CD4-positive, alpha-beta memory T cell (primary cell): ENCODE results near the gene APLF. TPM values are rescaled to one million over a fixed set of nuclear protein-coding genes. Genes with fewer than 3 reads are reported as not detected.
"Not testable (repeated sequence)": the region's sequence is repeated elsewhere in the genome, so short reads cannot be mapped to it uniquely, and the experiment has no call there.

Source experiments
- CTCF ChIA-PET: fragments of 350-600 bp; sonication (Branson Sonifier 250); formaldehyde crosslinking; loops from one replicate; lab custom pipeline; 2021; ENCODE audit warnings: inconsistent platforms; ENCODE audit not compliant: partially characterized antibody; lab: Charles Lee
- POLR2A ChIA-PET: fragments of 350-600 bp; sonication (Branson Sonifier 250); formaldehyde crosslinking; loops from one replicate; lab custom pipeline; 2021; ENCODE audit not compliant: partially characterized antibody; lab: Charles Lee
- DNase-seq, 5 donors: peaks; one replicate each; pipeline versions ENCODE4 v3.0.0 to v3.0.0-alpha.2; 2020 to 2022; ENCODE audit warnings: mixed read lengths in 1 of 5
- H3K27ac ChIP-seq: one replicate; pipeline ENCODE4 v1.7.0; 2013; ENCODE audit warnings: low read depth, low read length
- H3K27me3 ChIP-seq: 2 replicates; pipeline ENCODE4 v1.7.0; 2013; ENCODE audit warnings: mild to moderate bottlenecking, low read length, moderate library complexity; ENCODE audit not compliant: insufficient read depth
- H3K36me3 ChIP-seq: 2 replicates; pipeline ENCODE4 v1.7.0; 2013; ENCODE audit warnings: mild to moderate bottlenecking, low read length, moderate library complexity; ENCODE audit not compliant: insufficient read depth
- H3K4me1 ChIP-seq: 2 replicates; pipeline ENCODE4 v1.7.0; 2013; ENCODE audit warnings: mild to moderate bottlenecking, low read length, moderate library complexity; ENCODE audit not compliant: insufficient read depth
- H3K4me3 ChIP-seq, 2 donors: one replicate each; pipeline ENCODE4 v1.7.0; 2013; ENCODE audit warnings: low read length in 2 of 2, mild to moderate bottlenecking in 1 of 2
- H3K9me3 ChIP-seq, 2 donors: one replicate each; pipeline ENCODE4 v1.7.0; 2013; ENCODE audit warnings: low read length in 2 of 2, control low read depth in 1 of 2; ENCODE audit not compliant: control insufficient read depth in 1 of 2
- H3K27ac Mint-ChIP-seq, 7 donors: one replicate each; pipeline ENCODE4 v1.8.0; 2020 to 2021; ENCODE audit warnings: mixed read lengths in 7 of 7, mild to moderate bottlenecking in 6 of 7, inconsistent platforms in 3 of 7, moderate library complexity in 3 of 7
- H3K27me3 Mint-ChIP-seq, 2 donors: one replicate each; pipeline ENCODE4 v1.8.0; 2020 to 2021; ENCODE audit warnings: mixed read lengths in 2 of 2
- H3K36me3 Mint-ChIP-seq, 2 donors: one replicate each; pipeline ENCODE4 v1.8.0; 2020 to 2021; ENCODE audit warnings: mixed read lengths in 2 of 2, inconsistent platforms in 1 of 2, mild to moderate bottlenecking in 1 of 2
- H3K4me1 Mint-ChIP-seq, 4 donors: one replicate each; pipeline ENCODE4 v1.8.0; 2020 to 2021; ENCODE audit warnings: mixed read lengths in 4 of 4, mild to moderate bottlenecking in 1 of 4
- H3K4me3 Mint-ChIP-seq, 8 donors: one replicate each; pipeline ENCODE4 v1.8.0; 2020 to 2021; ENCODE audit warnings: mixed read lengths in 8 of 8, mild to moderate bottlenecking in 7 of 8, moderate library complexity in 6 of 8, inconsistent platforms in 3 of 8
- H3K9me3 Mint-ChIP-seq, 8 donors: one replicate each; pipeline ENCODE4 v1.8.0; 2020 to 2021; ENCODE audit warnings: mixed read lengths in 8 of 8, mild to moderate bottlenecking in 5 of 8, inconsistent platforms in 3 of 8, moderate library complexity in 1 of 8
- intact Hi-C: fragments of 100-400 bp; cut with micrococcal nuclease; formaldehyde crosslinking; loops from one replicate; pipeline ENCODE4 v1.15.1; 2023
- polyA plus RNA-seq, 2 donors: library from polyadenylated mRNA; unstranded; fragments of 300-500 nt; fragmentation: Illumina TruSeq; gene quantifications; one replicate each; pipeline ENCODE4 v1.2.3, GENCODE V29; 2021
- total RNA-seq, 2 experiments: library from RNA; stranded (reverse); gene quantifications; one replicate each; pipeline ENCODE4 v1.2.3, GENCODE V29; 2021

APLF gene
- total and polyA plus RNA-seq, 4 experiments from 2014 or later: 2.9 to 9.5 (median 5.7) TPM

DNA sequence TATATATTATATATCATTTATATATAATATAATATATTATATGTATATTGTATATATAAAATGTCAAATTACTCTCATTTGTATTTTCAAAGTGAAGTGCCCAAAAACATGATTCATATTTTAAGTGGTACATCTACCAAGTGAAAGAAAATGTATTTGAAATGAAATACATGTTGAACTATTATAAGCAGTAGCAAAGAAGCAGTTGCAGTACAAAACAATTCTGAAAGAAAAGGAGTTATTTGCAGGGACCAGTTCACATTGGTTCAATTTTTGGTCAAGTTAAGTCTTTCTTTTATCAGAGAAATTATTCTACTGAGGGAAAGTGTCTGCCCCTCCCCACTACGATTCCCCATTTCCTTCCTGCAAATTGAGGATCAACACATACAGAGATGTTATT is 51.9 kb downstream of the APLF start:
- Mint-ChIP-seq H3K36me3 (peaks cover 0 to 10% of the 10 kb centered on the region in 2 donors), H3K27ac (peak overlapping the region in 1 of 7 donors; percentile 53), H3K4me1 (peaks cover 0 to 1% (median under 1%) of the 10 kb centered on the region in 4 donors), H3K9me3 (peaks cover 0 to 4% (median 2%) of the 10 kb centered on the region in 8 donors), H3K27me3 (no peaks in the 10 kb centered on the region), H3K4me3 (no peak overlapping the region)
- intact Hi-C loops: loop anchor here (5.0 kb wide), 1 partner anchor 52 kb away; the partner anchor contains the start of genes APLF and FBXO48
- Histone ChIP-seq H3K9me3 (peaks cover 0 to under 1% of the 10 kb centered on the region in 2 donors), H3K4me3 (no peak overlapping the region), H3K27me3 (no peaks in the 10 kb centered on the region), H3K27ac (no peak overlapping the region), H3K4me1 (no peaks in the 10 kb centered on the region), H3K36me3 (no peaks in the 10 kb centered on the region)
- ChIA-PET POLR2A (no interaction called here), CTCF (no interaction called here)
- no peak for DNase-seq

GRCh38 chr2:68521037-68521436 is 53.7 kb downstream of the APLF start:
- ChIA-PET CTCF (no interaction called here), POLR2A (no interaction called here)
- intact Hi-C loops: no loop called here
- no peaks in the 10 kb centered on the region for H3K27me3 ChIP-seq
- no peak overlapping the region for H3K4me3 Mint-ChIP-seq
- H3K4me1 ChIP-seq: no peaks in the 10 kb centered on the region
- H3K36me3 ChIP-seq: no peaks in the 10 kb centered on the region
- no peak overlapping the region for H3K27ac ChIP-seq
- no peak overlapping the region for H3K27ac Mint-ChIP-seq
- DNase-seq: no peak
- H3K27me3 Mint-ChIP-seq: no peaks in the 10 kb centered on the region
- peaks cover 2 to 11% of the 10 kb centered on the region in 2 donors for H3K36me3 Mint-ChIP-seq
- no peaks in the 10 kb centered on the region for H3K4me1 Mint-ChIP-seq
- H3K9me3 ChIP-seq: no peaks in the 10 kb centered on the region
- H3K4me3 ChIP-seq: no peak overlapping the region
- H3K9me3 Mint-ChIP-seq: no peaks in the 10 kb centered on the region

GRCh38 chr2:68526943-68527342 is 59.6 kb downstream of the APLF start:
- H3K4me3 Mint-ChIP-seq, POLR2A ChIA-PET, H3K9me3 ChIP-seq, H3K27ac ChIP-seq, H3K27ac Mint-ChIP-seq, H3K27me3 ChIP-seq, H3K27me3 Mint-ChIP-seq, H3K4me3 ChIP-seq, H3K36me3 ChIP-seq, H3K4me1 Mint-ChIP-seq, H3K4me1 ChIP-seq, H3K9me3 Mint-ChIP-seq, intact Hi-C loops, CTCF ChIA-PET: not testable (repeated sequence)
- DNase-seq: peak in 1 of 5 donors; percentile 15
- H3K36me3 Mint-ChIP-seq: peaks cover 6 to 22% of the 10 kb centered on the region in 2 donors

GRCh38 chr2:68527343-68528081 is 60.1 kb downstream of the APLF start:
- intact Hi-C loops, H3K27me3 Mint-ChIP-seq, H3K4me3 Mint-ChIP-seq, H3K36me3 ChIP-seq, H3K27me3 ChIP-seq, H3K27ac Mint-ChIP-seq, H3K4me1 ChIP-seq, H3K4me1 Mint-ChIP-seq, CTCF ChIA-PET, H3K9me3 ChIP-seq, H3K27ac ChIP-seq, POLR2A ChIA-PET, H3K9me3 Mint-ChIP-seq, H3K4me3 ChIP-seq: not testable (repeated sequence)
- peak in 1 of 5 donors; percentile 24 for DNase-seq
- H3K36me3 Mint-ChIP-seq: peaks cover 6 to 22% of the 10 kb centered on the region in 2 donors

DNA sequence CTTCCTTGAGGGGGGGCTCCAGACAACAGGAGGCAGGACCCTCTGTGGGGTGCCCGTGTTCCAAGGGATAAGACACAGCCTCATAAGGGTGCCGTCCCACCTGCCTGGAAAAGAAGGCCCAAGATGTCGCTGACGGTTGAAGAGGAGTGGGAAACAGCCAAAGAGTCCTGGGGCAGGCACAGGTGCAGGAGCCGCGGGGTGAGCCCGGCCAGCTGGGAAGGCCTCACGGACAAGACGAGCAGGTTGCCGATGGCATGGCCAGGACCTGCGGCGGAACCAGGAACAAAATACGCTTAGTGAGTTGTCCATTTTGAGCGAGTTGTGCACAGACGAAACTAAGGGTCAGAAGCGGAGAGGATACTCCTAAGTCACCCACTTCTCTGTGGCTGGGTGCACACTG is 61.8 kb downstream of the APLF start:
- H3K27me3 ChIP-seq, DNase-seq, H3K9me3 Mint-ChIP-seq, H3K4me3 ChIP-seq, POLR2A ChIA-PET, H3K27ac ChIP-seq, H3K4me1 Mint-ChIP-seq, H3K9me3 ChIP-seq, H3K36me3 ChIP-seq, H3K27ac Mint-ChIP-seq, H3K4me1 ChIP-seq, CTCF ChIA-PET, H3K27me3 Mint-ChIP-seq, H3K4me3 Mint-ChIP-seq, intact Hi-C loops: not testable (repeated sequence)
- peaks cover 6 to 22% of the 10 kb centered on the region in 2 donors for H3K36me3 Mint-ChIP-seq

GRCh38 chr2:68529651-68530050 is 62.3 kb downstream of the APLF start:
- intact Hi-C loops, H3K9me3 Mint-ChIP-seq, DNase-seq, H3K4me1 ChIP-seq, H3K4me3 ChIP-seq, H3K27me3 Mint-ChIP-seq, H3K4me1 Mint-ChIP-seq, H3K4me3 Mint-ChIP-seq, H3K27me3 ChIP-seq, H3K36me3 ChIP-seq, CTCF ChIA-PET, H3K27ac ChIP-seq, H3K9me3 ChIP-seq, H3K27ac Mint-ChIP-seq, POLR2A ChIA-PET: not testable (repeated sequence)
- H3K36me3 Mint-ChIP-seq: peaks cover 6 to 19% of the 10 kb centered on the region in 2 donors

DNA sequence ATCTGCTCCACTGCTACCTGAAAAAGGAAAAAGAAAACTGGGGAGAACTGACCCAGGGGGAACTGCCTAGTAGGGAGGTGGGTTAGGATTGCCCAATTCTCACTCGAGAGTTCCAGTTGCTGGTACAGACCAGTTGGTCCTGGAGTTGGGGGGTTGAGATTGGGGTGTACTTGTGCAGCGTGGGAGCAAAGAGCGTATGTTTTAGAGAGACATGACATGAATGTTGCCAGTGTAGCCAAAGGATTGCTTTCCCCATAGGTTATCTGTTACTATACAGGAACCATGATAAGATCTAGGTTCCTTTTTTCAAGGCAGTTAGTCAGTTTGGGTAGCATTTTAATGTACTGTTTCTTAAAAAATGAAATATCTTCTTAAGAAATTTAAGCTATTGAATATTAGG is 68.6 kb downstream of the APLF start:
- Mint-ChIP-seq H3K27ac (peak overlapping the region in 1 of 7 donors; percentile 31), H3K4me1 (no peaks in the 10 kb centered on the region)
- CTCF ChIA-PET: interaction anchor here (1.3 kb wide), 1 partner anchor 389 kb away, joined by 4 read pairs; no protein-coding TSS in a partner anchor

More for the DNA sequence above, 68.6 kb downstream of the APLF start:
- H3K9me3 ChIP-seq: no peaks in the 10 kb centered on the region
- no peaks in the 10 kb centered on the region for H3K27me3 Mint-ChIP-seq
- POLR2A ChIA-PET: no interaction called here
- peaks cover 1 to 23% of the 10 kb centered on the region in 2 donors for H3K36me3 Mint-ChIP-seq
- no peaks in the 10 kb centered on the region for H3K36me3 ChIP-seq
- no peak overlapping the region for H3K4me3 Mint-ChIP-seq
- no peak for DNase-seq
- no peaks in the 10 kb centered on the region for H3K9me3 Mint-ChIP-seq
- no peaks in the 10 kb centered on the region for H3K27me3 ChIP-seq
- intact Hi-C loops: no loop called here
- H3K4me1 ChIP-seq: no peaks in the 10 kb centered on the region
- H3K27ac ChIP-seq: no peak overlapping the region
- no peak overlapping the region for H3K4me3 ChIP-seq
